Left renal cortex interstitium (tissue), 4 donors: ENCODE data around the gene PRH2. TPM values are rescaled to one million over a fixed set of nuclear protein-coding genes. Genes with fewer than 3 reads are reported as not detected.

Experiments
- DNase-seq, 4 donors: peaks; one replicate each; pipeline ENCODE4 v3.0.0-alpha.2; 2013; ENCODE audit warnings: low read depth in 4 of 4, low spot score in 2 of 4, missing footprints in 1 of 4
- polyA plus RNA-seq, 4 donors: library from polyadenylated mRNA; unstranded; fragments of 120-200 nt; gene quantifications; one replicate each; pipeline ENCODE4 v1.2.1, GENCODE V29; 2013; ENCODE audit not compliant: insufficient read length in 4 of 4

Gene PRH2
- under 1 TPM; 0.32 to 0.99 (median 0.57) TPM for polyA plus RNA-seq

DNA sequence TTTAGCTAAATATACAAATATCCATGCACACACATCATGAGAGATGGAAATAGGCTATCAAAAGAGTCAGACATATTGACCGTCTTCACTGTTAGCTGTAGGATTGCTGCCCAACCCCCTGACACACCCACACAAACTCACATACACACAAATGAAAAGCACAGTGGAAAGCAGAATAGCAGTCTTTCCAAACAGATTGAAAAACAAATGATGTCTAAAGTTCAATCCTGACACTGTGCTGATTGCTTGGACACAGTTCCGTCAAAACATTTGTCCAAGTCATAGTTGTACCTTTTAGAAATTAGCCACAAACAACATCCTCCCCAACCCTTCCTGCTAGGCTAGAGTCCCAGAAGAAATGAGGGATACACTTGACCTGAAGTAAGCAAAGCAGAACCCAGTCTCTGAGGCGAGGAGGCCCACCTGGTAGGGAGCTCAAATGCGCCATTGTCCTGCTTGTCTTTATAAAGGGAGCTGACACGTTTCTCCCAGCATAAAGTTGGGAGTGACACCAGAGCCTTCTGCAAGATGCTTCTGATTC is at the start of gene PRH2:
PRH2 (plus strand) TSS at position 491 of the 541 bp plus-strand sequence; CDS start at position 529, 38 bp downstream.
- no peak for DNase-seq

DNA sequence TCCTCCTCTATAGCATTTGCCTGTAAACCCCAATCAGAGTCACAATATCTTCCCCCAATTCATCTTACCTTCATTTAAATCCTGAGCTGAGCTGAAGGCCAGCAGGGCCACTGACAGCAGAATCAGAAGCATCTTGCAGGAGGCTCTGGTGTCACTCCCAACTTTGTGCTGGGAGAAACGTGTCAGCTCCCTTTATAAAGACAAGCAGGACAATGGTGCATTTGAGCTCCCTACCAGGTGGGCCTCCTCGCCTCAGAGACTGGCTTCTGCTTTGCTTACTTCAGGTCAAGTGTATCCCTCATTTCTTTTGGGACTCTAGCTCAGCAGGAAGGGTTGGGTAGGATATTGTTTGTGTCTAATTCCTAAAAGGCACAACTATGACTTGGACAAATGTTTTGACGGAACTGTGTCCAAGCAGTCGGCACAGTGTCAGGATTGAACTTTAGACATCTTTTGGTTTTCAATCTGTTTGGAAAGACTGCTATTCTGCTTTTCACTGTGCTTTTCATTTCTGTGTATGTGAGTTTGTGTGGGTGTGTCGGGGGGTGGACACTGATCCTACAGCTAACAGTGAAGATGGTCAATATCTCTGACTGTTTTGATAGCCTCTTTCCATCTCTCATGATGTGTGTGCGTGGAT is 44.8 kb upstream of the PRH2 start, which contains the start of gene PRH1:
PRH1 (minus strand) TSS at position 170 of the 640 bp plus-strand sequence; CDS start at position 132, 38 bp downstream.
- no peak for DNase-seq

GRCh38 chr12:10889226-10889625 is 39.8 kb upstream of the PRH2 start:
- DNase-seq = no peak

DNA sequence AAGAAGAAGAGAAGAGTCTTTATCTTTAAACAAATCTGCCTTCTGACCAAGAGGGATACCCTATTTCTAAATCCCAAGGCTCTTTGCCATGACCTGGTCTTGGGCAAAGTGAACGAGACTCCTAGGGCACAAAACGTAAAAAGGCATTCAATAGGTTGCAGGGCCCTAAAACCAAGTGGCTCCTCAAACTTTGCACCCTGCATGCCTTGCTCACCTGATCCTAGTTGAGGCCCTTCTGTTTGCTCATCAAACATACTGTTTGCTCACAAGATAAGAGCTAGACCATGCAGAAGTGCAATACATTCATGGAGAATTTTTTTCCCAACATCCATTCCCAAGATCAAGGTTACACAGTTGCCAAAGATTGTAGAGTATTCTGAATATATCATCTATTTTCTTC is 37.1 kb upstream of the PRH2 start:
- DNase-seq = no peak

- no peak for DNase-seq
These were observed 32.2 kb upstream of the PRH2 start for GRCh38 chr12:10896854-10897253.

GRCh38 chr12:10900530-10900929 is 28.5 kb upstream of the PRH2 start:
- no peak for DNase-seq

GRCh38 chr12:10900972-10901371 is 28.1 kb upstream of the PRH2 start:
- no peak for DNase-seq

GRCh38 chr12:10901427-10901826 is 27.6 kb upstream of the PRH2 start:
- DNase-seq = no peak

- DNase-seq = no peak
These were observed 24.4 kb upstream of the PRH2 start for GRCh38 chr12:10904686-10905085.

- no peak for DNase-seq
These were observed 19.6 kb upstream of the PRH2 start, which contains the start of gene TAS2R13 for GRCh38 chr12:10909462-10909861. TSS of gene TAS2R13 (minus strand) at chr12:10909562. CDS start at chr12:10909298, 264 bp downstream.

GRCh38 chr12:10910380-10910779 is 18.7 kb upstream of the PRH2 start:
- DNase-seq = no peak

DNA sequence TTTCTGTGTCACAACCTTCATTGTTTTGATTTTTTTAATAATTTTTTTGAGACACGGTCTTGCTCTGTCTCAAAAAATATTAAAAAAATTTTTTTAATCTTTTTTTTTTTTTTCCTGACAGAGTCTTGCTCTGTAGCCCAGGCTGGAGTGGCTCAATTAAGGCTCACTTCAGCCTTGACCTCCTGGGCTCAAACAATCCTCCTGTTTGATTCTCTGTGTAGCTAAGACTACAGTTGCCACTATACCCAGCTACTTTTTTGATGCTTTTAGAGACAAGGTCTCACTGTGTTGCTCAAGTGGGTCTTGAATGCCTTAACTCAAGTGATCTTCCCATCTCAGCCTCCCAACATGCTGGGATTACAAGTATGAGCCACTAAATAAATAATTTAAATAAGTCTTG is 9.2 kb upstream of the PRH2 start:
- DNase-seq = no peak

DNA sequence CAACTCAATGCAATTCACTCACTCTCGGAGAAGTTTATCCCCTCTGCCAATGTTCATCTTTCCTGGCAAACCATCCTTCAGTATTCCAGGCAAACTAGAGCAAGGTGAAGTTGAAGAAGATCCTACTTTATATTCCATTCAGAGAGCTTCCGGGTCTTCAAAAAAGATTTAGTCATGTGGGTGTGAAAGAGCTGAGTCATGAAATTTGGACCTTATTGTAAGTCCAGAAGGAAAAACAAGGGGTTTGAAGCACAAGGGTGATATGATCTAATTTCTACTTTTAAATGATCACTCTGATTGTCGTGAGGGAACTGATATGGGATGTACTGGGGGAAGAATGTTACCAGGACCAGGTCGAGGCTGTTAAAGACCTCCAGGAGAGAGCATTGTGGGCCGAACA is 2.8 kb upstream of the PRH2 start:
- no peak for DNase-seq

DNA sequence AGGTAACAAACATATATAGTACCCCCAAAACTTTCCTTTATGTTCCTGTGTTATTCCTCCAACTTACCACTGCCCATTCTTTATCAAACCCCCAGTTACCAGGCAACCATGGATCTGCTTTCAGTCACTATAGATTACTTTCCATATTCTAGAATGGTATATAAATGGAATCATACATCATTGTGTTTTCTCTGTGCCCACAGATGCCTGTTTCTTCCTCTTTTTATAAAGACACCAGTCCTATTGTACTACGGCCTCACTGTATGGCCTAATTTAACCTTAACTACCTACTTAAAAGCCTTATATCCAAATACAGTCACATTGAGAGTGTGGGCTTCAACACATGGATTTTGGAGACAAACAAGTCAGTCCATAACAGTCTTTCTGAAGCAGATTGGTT is 7.5 kb downstream of the PRH2 start:
- DNase-seq = no peak

DNA sequence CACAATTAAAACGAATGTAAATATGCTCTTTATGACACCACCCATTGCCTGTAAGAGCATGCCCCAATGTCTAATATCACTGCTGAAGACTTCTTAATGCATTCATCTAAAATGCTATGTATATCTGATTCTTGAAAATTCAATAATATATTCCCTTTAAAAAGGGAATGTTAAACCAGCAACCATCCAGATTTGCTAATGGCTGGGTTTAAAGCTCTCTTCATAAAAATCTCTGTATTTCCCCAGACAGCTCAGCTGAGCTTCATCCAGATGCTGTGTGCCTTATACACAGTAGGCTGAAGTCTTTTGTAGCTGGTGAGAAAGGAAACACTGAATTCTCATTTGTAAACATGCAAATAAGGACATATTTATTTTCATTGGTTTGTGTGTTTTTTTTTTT is 10.1 kb downstream of the PRH2 start, which contains the start of gene TAS2R14:
TAS2R14 (minus strand) TSS at position 101 of the 400 bp plus-strand sequence; CDS start at position 45, 56 bp downstream.
- no peak for DNase-seq

GRCh38 chr12:10940389-10940788 is 11.4 kb downstream of the PRH2 start:
- DNase-seq = no peak

DNA sequence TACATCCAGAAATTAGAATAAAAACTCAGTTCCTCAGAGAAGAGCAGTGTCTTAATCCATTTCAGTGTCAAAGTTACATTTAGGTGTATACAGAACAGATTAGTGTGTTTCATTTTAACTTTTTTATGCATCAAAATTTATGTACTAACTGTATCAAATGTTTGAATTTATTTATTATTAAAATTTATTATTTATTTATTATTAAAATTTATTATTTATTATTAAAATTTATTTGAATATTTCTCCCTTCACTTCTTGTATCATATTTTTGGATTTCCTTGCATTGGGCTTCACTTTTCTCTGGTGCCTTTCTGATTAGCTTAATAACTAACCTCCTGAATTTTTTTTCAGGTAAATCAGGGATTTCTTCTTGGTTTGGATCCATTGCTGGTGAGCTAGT is 12.3 kb downstream of the PRH2 start:
- DNase-seq = no peak

DNA sequence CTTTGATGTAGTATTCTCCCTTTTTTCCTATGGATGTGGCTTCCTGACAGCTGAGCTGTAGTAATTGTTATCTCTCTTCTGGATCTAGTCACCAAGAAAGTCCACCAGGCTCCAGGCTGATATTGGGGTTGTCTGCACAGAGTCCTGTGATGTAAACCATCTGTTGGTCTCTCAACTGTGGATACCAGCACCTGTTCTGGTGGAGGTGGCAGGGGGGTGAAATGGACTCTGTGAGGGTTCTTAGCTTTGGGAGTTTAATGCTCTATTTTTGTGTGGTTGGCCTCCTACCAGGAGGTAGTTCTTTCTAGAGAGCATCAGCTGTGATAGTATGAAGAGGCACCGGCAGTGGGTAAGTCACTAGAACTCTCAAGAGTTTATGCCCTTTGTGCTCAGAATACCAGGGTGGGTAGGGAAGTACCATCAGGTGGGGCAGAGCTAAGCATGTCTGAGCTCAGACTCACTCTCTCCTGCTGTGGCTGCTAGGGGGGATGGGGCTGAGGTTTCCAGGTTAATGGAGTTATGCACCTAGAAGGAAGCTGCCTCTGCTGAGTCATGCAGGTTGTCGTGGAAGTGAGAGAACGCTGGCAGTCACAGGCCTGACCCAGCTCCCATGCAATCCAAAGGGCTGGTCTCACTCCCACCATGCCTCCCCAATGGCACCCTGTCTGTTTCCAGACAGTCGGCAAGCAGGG is 13.0 kb downstream of the PRH2 start:
- no peak for DNase-seq

GRCh38 chr12:10943167-10943566 is 14.1 kb downstream of the PRH2 start:
- DNase-seq = no peak

- no peak for DNase-seq
These were observed 23.6 kb downstream of the PRH2 start for GRCh38 chr12:10952645-10953044.

DNA sequence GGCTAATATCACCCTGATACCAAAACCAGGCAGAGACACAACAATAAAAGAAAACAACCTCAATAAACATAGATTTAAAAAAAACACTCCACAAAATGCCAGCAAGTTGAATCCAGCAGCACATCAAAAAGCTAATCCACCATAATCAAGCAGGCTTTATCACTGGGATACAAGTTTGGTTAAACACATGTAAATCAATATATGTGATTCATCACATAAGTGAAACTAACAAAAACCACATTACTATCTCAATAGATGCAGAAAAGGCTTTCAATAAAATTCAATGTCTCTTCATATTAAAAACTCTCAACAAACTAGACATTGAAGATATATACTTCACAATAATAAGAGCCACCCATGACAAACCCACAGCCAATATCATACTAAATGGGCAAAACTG is 27.0 kb downstream of the PRH2 start:
- DNase-seq = no peak

- DNase-seq = no peak
These were observed 28.7 kb downstream of the PRH2 start for GRCh38 chr12:10957741-10958140.
